ENCODE measurements around the gene TMEM240.

DNA sequence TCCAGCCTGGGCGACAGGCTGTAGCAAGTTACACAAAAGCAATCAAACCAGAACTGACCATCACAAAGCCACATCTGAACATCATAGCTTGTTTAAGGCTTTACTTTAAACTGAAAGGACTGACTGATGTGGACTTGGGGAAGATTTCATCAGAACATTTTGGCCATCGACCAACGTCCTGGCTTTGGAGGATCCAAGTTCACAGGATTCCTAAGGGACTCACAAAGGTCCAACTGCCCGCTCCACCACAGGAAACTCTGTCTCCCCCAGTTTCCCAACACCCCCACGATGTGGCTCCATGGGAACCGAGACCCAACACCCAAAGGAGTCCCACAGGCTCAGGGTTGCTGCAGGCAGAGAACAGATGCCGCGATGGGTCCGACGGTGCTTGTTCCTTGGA, 24.9 kb upstream of the TMEM240 start:
- TF ChIP-seq POLR2A (IDR thresholded peaks at IDR 0.05) = no peak
- TF ChIP-seq, protein P1, sequence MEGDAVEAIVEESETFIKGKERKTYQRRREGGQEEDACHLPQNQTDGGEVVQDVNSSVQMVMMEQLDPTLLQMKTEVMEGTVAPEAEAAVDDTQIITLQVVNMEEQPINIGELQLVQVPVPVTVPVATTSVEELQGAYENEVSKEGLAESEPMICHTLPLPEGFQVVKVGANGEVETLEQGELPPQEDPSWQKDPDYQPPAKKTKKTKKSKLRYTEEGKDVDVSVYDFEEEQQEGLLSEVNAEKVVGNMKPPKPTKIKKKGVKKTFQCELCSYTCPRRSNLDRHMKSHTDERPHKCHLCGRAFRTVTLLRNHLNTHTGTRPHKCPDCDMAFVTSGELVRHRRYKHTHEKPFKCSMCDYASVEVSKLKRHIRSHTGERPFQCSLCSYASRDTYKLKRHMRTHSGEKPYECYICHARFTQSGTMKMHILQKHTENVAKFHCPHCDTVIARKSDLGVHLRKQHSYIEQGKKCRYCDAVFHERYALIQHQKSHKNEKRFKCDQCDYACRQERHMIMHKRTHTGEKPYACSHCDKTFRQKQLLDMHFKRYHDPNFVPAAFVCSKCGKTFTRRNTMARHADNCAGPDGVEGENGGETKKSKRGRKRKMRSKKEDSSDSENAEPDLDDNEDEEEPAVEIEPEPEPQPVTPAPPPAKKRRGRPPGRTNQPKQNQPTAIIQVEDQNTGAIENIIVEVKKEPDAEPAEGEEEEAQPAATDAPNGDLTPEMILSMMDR (IDR thresholded peaks at IDR 0.05) = no peak
